Ishikawa (cell line): ENCODE data around the gene CRPPA.

ENCODE experiments used
- CEBPB ChIP-seq: IDR thresholded peaks from 2 replicates; pipeline ENCODE4 v1.6.1; 2012
- CREB1 ChIP-seq: IDR thresholded peaks from 2 replicates; pipeline ENCODE4 v1.6.1; 2012; ENCODE audit warnings: low read depth
- EP300 ChIP-seq: IDR thresholded peaks from 2 replicates; pipeline ENCODE4 v1.6.1; 2012; ENCODE audit warnings: borderline replicate concordance
- MAX ChIP-seq: IDR thresholded peaks from 2 replicates; pipeline ENCODE4 v1.6.1; 2012
- RAD21 ChIP-seq: IDR thresholded peaks from 2 replicates; pipeline ENCODE4 v1.6.1; 2012; ENCODE audit warnings: low read depth
- REST ChIP-seq: IDR thresholded peaks from 2 replicates; pipeline ENCODE4 v1.6.1; 2012; ENCODE audit warnings: low read depth, mild to moderate bottlenecking
- TCF12 ChIP-seq: IDR thresholded peaks from 2 replicates; pipeline ENCODE4 v1.6.1; 2012; ENCODE audit warnings: low read depth
- TEAD4 ChIP-seq: IDR thresholded peaks from 2 replicates; pipeline ENCODE4 v1.6.1; 2012

- TF ChIP-seq RAD21 (no peak), EP300 (no peak), REST (no peak), MAX (no peak), TEAD4 (no peak), CEBPB (no peak), TCF12 (no peak), CREB1 (no peak)
Measured at GRCh38 chr7:16402091-16402490, 19.2 kb downstream of the CRPPA start.
